Measurements from ENCODE around the gene SMIM8. TPM values are rescaled to one million over a fixed set of nuclear protein-coding genes. Genes with fewer than 3 reads are reported as not detected.

Gene SMIM8
- total RNA-seq, 4 donors from 2014 or later, result 2.8 to 17.7 (median 6.9) TPM

DNA sequence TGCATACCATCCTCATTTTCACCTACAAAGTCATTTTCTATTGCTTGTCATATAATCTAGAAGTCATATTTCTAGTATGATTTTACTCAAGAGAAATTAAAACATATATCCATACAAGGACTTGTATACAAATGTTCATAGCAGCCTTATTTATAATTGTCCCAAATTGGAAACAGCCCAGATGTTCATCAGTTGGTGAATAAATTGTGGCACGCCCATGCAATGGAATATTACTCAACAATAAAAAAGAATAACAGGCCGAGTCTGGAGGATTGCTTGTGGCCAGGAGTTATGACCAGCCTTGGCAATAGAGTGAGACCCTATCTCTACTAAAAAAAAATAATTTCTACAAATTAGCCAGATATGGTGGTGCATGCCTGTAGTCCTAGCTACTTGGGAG lies 51.0 kb downstream of the SMIM8 start:
- no peak for TF ChIP-seq POLR2A (IDR thresholded peaks at IDR 0.05)
- TF ChIP-seq, protein P1, sequence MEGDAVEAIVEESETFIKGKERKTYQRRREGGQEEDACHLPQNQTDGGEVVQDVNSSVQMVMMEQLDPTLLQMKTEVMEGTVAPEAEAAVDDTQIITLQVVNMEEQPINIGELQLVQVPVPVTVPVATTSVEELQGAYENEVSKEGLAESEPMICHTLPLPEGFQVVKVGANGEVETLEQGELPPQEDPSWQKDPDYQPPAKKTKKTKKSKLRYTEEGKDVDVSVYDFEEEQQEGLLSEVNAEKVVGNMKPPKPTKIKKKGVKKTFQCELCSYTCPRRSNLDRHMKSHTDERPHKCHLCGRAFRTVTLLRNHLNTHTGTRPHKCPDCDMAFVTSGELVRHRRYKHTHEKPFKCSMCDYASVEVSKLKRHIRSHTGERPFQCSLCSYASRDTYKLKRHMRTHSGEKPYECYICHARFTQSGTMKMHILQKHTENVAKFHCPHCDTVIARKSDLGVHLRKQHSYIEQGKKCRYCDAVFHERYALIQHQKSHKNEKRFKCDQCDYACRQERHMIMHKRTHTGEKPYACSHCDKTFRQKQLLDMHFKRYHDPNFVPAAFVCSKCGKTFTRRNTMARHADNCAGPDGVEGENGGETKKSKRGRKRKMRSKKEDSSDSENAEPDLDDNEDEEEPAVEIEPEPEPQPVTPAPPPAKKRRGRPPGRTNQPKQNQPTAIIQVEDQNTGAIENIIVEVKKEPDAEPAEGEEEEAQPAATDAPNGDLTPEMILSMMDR (IDR thresholded peaks at IDR 0.05 in 4 of 5, conservative IDR thresholded peaks at IDR 0.05 in 1 of 5), result no peak
- Histone ChIP-seq H3K4me3 (no peak overlapping the region), H3K27me3 (no peaks in the 10 kb centered on the region)

GRCh38 chr6:87375315-87375714 lies 52.9 kb downstream of the SMIM8 start:
- no peaks in the 10 kb centered on the region for H3K9me3 ChIP-seq
- intact Hi-C loops (cut with DNase I; ENCODE audit: low total_unique reads), result no loop called here
- H3K27ac ChIP-seq, result no peak overlapping the region
- H3K4me1 ChIP-seq, result peaks cover 0 to 4% of the 10 kb centered on the region in 2 donors
- H3K36me3 ChIP-seq, result no peaks in the 10 kb centered on the region
- DNase-seq, result no peak
- no peak for ATAC-seq
- TF ChIP-seq, protein P1 (IDR thresholded peaks at IDR 0.05 in 4 of 5, conservative IDR thresholded peaks at IDR 0.05 in 1 of 5), result no peak
- no peak for TF ChIP-seq POLR2A (IDR thresholded peaks at IDR 0.05)
- no peaks in the 10 kb centered on the region for H3K27me3 ChIP-seq
- in situ Hi-C loops (cut with MboI; ENCODE audit: low sequenced_read_pairs in 4 of 4), result loop anchor here in 3 of 4 donors (25.0 kb wide), 1 partner anchor 1487 kb away; no protein-coding TSS in a partner anchor
- no peak overlapping the region for H3K4me3 ChIP-seq

More for the DNA sequence above, 51.0 kb downstream of the SMIM8 start:
- intact Hi-C loops (cut with DNase I; ENCODE audit: low total_unique reads), result no loop called here
- Histone ChIP-seq H3K9me3 (no peaks in the 10 kb centered on the region), H3K36me3 (no peaks in the 10 kb centered on the region), H3K27ac (no peak overlapping the region), H3K4me1 (no peaks in the 10 kb centered on the region)
- in situ Hi-C loops (cut with MboI; ENCODE audit: low sequenced_read_pairs in 4 of 4), result no loop called here
- ATAC-seq, result no peak
- no peak for DNase-seq

DNA sequence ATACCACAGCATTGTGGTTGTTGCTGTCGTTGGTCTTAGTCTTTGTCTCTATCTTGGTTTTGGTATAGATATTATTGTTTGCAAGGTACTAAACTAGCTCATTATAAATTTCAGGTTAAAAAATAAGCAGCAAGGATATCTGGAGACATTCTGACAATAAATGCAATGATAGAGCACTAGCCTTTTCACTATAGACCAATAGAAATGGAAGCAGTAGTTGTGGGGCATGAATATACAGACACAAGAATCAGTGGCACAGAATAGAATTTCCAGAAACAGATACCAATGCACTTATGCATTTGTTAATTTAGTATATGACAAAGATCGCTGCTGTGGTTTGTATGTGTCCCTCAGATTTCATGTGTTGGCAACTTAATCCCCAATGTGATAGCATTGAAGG lies 54.3 kb downstream of the SMIM8 start:
- intact Hi-C loops (cut with DNase I; ENCODE audit: low total_unique reads) (no loop called here), in situ Hi-C loops (cut with MboI; ENCODE audit: low sequenced_read_pairs in 4 of 4) (loop anchor here in 3 of 4 donors (25.0 kb wide), 1 partner anchor 1486 kb away; no protein-coding TSS in a partner anchor)
- ATAC-seq (no peak), DNase-seq (no peak)
- H3K36me3 ChIP-seq, result no peaks in the 10 kb centered on the region
- no peak for TF ChIP-seq POLR2A (IDR thresholded peaks at IDR 0.05)
- TF ChIP-seq, protein P1 (IDR thresholded peaks at IDR 0.05 in 4 of 5, conservative IDR thresholded peaks at IDR 0.05 in 1 of 5), result no peak
- H3K27me3 ChIP-seq, result no peaks in the 10 kb centered on the region
- no peaks in the 10 kb centered on the region for H3K9me3 ChIP-seq
- no peak overlapping the region for H3K27ac ChIP-seq
- peaks cover 0 to 4% of the 10 kb centered on the region in 2 donors for H3K4me1 ChIP-seq
- H3K4me3 ChIP-seq, result no peak overlapping the region

- H3K36me3 ChIP-seq, result no peaks in the 10 kb centered on the region
- H3K27me3 ChIP-seq, result no peaks in the 10 kb centered on the region
- intact Hi-C loops (cut with DNase I; ENCODE audit: low total_unique reads), result no loop called here
- in situ Hi-C loops (cut with MboI; ENCODE audit: low sequenced_read_pairs in 4 of 4), result loop anchor here in 3 of 4 donors (25.0 kb wide), 1 partner anchor 1483 kb away; no protein-coding TSS in a partner anchor
- peaks cover 0 to 4% of the 10 kb centered on the region in 2 donors for H3K4me1 ChIP-seq
- no peak for ATAC-seq
- no peaks in the 10 kb centered on the region for H3K9me3 ChIP-seq
- TF ChIP-seq, protein P1 (IDR thresholded peaks at IDR 0.05 in 4 of 5, conservative IDR thresholded peaks at IDR 0.05 in 1 of 5), result no peak
- TF ChIP-seq POLR2A (IDR thresholded peaks at IDR 0.05), result no peak
- no peak for DNase-seq
- H3K27ac ChIP-seq, result no peak overlapping the region
- peak overlapping the region in 1 of 4 donors; percentile 10 for H3K4me3 ChIP-seq
Measured at GRCh38 chr6:87378947-87379346, 56.6 kb downstream of the SMIM8 start.

- Histone ChIP-seq H3K4me3 (no peak overlapping the region), H3K36me3 (no peaks in the 10 kb centered on the region), H3K27ac (no peak overlapping the region), H3K27me3 (no peaks in the 10 kb centered on the region), H3K4me1 (peaks cover 0 to 4% of the 10 kb centered on the region in 2 donors), H3K9me3 (no peaks in the 10 kb centered on the region)
- ATAC-seq (no peak), DNase-seq (no peak)
- intact Hi-C loops (cut with DNase I; ENCODE audit: low total_unique reads) (no loop called here), in situ Hi-C loops (cut with MboI; ENCODE audit: low sequenced_read_pairs in 4 of 4) (loop anchor here in 3 of 4 donors (25.0 kb wide), 1 partner anchor 1479 kb away; no protein-coding TSS in a partner anchor)
- TF ChIP-seq, protein P1 (IDR thresholded peaks at IDR 0.05 in 4 of 5, conservative IDR thresholded peaks at IDR 0.05 in 1 of 5), result no peak
- TF ChIP-seq POLR2A (IDR thresholded peaks at IDR 0.05), result no peak
Measured at GRCh38 chr6:87382861-87383260, 60.5 kb downstream of the SMIM8 start.

Measured in gastrocnemius medialis (tissue), 4 donors.